Stimulated activated CD8-positive, alpha-beta memory T cell treated with anti-CD3 and anti-CD28 coated beads, Interleukin-4, amount 100 ng/mL, for 4 hours (primary cell): ENCODE measurements around the gene FANCM.

ENCODE experiments used
- DNase-seq, 2 donors: peaks; one replicate each; pipeline ENCODE4 v3.0.0-alpha.2; 2020; ENCODE audit warnings: low read depth in 2 of 2, low spot score in 1 of 2

The FANCM gene

DNA sequence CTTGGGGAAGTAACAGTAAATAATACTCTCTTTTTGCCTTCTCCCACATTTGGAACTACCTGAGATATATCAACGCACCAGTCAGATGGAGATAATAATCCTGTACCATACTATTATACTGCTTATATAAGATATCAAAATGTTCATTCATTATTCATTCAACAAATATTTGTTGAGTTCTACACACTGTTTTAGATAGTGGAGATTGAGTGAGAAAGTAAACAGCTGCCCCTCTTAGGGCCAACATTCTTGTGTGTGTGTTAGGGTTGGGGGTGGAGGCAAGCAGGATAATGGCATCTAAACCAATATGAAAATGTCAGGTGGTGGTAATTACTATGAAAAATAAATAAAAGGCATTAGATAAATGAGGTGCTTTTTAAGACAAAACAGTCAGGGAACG lies 103.3 kb downstream of the FANCM start:
- DNase-seq, result no peak

DNA sequence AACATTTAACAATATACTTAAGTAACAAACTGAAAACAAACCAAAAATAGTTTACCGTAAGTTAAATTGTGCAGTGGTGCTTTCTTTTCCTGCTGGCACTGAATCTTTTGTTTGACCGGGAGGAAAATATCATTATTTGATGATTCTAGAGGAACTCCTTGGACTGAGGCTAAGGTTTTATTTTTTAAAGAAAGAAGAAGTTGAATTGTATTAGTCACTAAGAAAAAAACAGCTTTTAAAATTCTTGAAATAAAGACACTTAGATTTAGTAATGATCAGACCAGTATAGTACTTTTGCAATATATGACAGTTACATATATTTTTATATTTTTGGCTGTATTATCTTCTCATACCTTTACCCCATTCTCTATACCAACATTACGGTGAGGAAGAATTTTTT lies 107.0 kb downstream of the FANCM start:
- DNase-seq, result no peak

DNA sequence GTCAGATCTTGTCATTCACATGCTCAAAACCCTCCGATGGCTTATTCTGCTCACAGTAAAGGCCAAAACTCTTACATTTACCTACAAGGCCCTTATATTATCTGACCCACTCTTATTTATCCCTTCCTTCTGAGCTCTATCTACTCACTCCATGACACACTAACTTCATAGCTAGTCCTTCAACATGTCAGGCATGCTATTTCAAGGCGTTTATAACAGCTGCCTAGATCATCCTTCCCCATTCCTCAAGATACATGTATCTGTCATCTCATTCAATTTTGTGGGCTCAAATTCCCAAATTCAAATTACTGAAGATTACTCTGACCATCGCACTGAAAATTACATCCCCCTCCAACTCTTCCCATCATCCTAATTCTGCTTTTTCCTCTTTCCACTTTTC lies 110.4 kb downstream of the FANCM start:
- no peak for DNase-seq

DNA sequence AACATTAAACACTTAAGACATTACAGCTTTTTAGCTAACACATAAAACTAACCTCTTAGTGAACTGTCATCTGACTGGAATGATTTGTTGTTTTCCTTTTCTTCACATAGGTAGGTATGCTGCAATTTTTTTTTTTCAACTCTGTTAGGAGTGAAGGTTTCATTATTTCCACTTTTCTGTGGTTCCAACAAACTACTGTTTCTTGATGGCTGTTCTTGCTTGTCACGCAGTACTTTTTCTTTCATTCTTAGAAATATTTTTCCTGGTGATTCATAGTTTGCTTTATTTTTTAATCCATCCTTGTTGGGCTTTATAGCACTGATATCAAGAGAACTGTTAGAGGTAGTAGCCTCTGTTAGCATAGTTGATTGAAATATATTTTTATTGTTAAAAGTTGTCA lies 111.0 kb downstream of the FANCM start:
- no peak for DNase-seq

DNA sequence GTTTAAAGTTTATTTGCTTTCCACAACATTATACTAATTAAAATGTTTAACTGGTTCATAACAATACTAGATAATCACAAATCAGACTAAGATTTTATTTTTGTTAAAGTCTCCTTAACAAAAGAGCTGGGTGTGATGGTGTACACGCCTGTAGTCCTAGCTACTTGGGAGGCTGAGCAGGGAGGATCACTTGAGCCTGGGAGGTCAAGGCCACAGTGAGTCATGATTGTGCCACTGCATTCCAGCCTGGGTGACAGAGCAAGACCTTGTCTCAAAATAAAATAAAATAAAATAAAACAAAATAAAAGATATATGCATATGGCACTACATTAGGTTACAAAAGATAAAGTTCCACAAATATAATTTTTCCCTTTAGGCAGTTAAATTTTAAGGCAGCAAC lies 111.7 kb downstream of the FANCM start:
- DNase-seq, result no peak

DNA sequence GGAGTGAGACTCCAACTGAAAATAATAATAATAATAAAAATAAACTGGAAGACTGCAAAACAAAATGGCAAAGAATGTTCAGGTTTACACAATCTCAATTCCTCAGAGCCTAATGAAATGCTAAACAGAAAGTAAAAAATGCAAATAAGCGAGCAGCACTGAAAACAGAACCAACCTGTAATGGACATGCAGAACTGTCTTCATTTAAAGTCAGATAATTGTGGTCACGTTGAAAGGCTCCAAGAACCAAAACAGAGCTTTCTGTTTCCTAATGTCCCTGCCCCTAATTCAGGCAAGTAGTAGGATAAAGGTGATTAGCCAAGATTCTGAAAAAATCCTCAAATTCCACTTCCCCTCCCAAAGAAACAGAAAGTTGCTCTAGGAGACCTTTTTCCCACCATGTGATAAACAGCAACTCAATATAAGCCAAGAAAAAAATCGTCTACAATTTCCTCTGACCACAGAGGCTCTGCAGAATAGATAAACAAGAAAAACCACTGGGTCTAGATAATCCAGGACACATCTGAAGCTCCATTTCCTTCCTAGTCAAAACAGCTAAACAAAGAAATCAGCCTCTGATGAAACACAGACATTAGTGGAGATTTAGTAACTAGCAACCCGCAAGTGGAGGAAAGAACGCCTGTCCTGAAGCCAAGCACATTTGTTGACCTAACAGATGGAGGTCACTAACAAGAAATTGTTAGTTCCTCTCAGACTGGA lies 114.3 kb downstream of the FANCM start:
- DNase-seq, result no peak
